PC-9 (cell line): ENCODE data around the gene P4HA2.

Experiments
- CTCF ChIP-seq: fragments of 200-600 bp; sonication (generic); conservative IDR thresholded peaks from 2 replicates; pipeline ENCODE4 v1.6.1; 2017; ENCODE audit warnings: mixed run types, antibody characterized with exemption, mild to moderate bottlenecking, moderate library complexity
- EZH2 ChIP-seq: fragments of 200-600 bp; sonication (generic); IDR thresholded peaks from 2 replicates; pipeline ENCODE4 v1.8.0; 2017; ENCODE audit warnings: antibody characterized with exemption, low read depth

- no peak for TF ChIP-seq CTCF
- no peak for TF ChIP-seq EZH2
Measured at GRCh38 chr5:132237141-132237540, 9.5 kb upstream of the P4HA2 start.
